NCI-H2171 (cell line): ENCODE measurements around the gene ZNF629.
"Not testable (repeated sequence)": the region's sequence is repeated elsewhere in the genome, so short reads cannot be mapped to it uniquely, and the experiment has no call there.

ENCODE experiments used
- DNase-seq: peaks from one replicate; lab custom pipeline; 2025; lab: John Stamatoyannopoulos, UW

Gene ZNF629

DNA sequence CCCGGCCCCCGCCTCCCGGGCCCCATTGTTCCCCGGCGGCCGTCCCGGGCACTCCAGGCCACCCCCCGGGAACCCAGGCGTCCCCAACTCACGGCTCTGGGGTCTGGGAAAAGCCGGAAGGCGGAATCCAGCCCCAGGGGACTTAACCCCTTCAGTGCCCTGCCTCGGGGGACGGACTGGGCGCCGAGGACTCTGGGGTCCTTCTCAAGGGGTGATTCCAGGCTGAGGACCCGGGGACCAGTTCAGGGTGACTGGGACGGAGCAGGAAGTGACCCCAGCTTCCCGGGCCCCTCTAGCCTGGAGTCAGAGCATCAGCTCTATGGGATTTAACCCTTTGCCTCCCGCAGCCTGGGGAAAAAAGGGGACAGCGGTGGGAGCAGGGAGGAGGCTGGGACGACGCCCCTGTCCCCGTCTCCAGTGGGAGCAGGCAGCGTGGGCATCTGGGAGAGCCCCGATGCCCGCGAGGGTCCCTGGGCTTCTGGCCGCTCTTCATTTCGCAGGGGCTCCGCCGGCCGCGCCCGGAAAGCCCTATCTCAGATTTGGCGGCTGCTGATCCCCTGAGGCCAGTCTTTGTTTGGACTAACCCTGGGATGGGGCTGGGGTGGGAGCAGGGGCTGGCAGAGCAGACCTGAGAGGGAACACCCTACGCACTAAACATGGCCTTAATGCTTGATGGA, at the start of gene ZNF629:
Gene ZNF629 (minus strand): TSS at position 270 of the 677 bp plus-strand sequence. CDS start 2,723 bp downstream, outside the sequence.
- peak; percentile 79 for DNase-seq

GRCh38 chr16:30834130-30834740, 47.2 kb upstream of the ZNF629 start:
- no peak for DNase-seq

DNA sequence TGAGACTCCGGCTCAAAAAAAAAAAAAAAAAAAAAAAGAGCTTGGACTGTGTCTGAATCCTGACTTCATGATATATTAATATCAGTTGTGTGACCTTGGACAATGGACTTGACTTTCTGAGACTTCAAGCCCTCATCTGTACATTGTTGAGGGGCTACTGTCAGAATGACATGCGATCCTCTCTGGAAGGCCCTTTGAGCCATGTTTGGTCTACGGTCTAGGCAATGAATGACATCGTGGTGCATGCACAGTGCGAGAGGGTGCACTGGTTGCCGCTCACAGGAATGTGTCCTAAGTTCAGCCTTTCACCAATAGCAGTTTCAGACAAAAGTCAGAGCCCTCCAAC, 43.0 kb upstream of the ZNF629 start:
- DNase-seq, result no peak

- DNase-seq, result no peak
These were observed 42.4 kb upstream of the ZNF629 start for GRCh38 chr16:30829130-30830071.

DNA sequence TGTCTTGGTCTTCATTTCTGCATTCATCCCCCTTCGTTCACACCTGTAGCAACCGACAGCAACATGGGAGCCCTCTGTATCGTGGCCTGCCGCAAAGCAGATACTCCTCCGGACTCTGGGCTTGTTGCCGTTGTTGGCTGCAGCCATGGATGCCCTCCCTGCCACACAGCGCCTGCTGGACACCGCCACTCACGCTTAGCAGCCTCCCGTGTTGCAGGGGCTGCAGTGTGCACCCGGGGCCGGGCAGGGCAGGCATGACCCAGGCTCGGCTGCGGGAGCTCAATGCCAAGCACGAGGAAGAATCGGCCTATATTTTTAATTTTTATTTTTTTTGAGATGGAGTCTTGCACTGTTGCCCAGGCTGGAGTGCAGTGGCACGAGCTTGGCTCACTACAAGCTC, 34.9 kb upstream of the ZNF629 start:
- no peak for DNase-seq

DNA sequence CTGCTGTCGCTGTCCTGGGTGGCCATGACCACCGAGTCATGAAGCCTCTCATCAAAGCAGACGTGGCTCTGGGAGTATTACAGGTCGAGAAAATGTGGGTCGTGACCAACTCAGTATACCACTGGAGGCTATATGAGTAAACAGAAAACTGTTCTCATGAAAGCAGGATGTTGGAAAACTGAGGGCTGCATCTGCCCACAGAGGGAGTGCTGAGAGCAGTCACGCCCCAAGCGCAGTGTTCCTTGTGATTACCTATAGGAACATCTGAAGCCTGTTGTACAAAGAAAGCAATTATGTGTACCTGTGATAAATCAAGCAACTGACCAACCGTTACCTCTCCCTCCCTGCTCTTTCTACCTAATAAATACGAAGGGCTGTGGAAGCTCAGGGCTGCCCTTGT, 34.4 kb upstream of the ZNF629 start:
- DNase-seq, result not testable (repeated sequence)

DNA sequence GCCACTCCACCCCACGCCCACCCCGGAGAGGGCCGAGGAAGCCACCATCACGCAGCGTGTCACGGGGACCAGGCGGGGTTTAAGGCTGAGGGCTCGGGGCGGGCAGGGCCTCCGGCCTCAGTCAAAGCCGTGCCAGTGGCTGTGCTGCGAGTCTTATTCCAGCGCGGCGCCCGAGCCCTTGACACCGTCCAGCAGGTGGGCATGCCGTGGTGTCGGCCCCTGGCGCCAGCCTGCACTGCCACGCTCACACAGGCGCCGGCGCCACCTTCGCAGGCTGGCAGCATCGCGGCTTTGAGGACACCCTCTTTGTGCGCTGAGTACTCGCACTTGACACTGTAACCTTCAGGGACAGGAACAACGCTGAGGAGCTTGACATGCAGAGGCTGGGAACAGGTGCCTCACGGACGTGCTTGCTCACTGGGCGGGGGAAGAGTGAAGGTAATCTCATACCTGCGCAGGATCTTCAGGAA, 34.0 kb upstream of the ZNF629 start:
- no peak for DNase-seq

- no peak for DNase-seq
These were observed 29.8 kb upstream of the ZNF629 start for GRCh38 chr16:30816769-30817168.

DNA sequence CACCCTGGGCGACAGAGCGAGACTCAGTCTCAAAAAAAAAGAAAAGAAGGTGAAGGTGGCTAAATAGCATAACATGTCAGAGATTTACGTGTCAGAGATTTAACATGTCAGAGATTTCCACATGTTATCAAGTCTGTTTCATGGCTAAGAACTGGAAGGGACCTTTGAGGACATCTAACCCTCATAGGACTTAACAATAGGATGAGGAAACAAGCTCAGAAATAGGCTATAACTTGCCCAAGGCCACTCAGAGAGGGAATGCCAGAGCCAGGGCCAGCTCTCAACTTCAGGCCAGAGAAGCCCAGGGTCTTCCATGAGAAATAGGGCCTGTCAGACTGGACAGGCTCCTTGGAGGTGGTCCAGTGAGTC, 26.8 kb upstream of the ZNF629 start:
- no peak for DNase-seq

DNA sequence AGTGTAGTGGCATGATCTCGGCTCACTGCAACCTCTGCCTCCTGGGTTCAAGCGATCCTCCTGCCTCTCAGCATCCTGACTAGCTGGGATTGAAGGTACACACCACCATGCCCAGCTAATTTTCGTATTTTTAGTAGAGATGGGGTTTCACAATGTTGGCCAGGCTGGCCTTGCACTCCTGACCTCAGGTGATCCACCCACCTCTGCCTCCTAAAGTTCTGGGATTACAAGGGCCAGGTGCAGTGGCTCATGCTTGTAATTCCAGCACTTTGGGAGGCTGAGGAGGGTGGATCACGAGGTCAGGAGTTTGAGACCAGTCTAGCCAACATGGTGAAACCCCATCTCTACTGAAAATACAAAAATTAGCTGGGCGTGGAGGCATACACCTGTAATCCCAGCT, 22.7 kb upstream of the ZNF629 start:
- DNase-seq, result not testable (repeated sequence)

DNA sequence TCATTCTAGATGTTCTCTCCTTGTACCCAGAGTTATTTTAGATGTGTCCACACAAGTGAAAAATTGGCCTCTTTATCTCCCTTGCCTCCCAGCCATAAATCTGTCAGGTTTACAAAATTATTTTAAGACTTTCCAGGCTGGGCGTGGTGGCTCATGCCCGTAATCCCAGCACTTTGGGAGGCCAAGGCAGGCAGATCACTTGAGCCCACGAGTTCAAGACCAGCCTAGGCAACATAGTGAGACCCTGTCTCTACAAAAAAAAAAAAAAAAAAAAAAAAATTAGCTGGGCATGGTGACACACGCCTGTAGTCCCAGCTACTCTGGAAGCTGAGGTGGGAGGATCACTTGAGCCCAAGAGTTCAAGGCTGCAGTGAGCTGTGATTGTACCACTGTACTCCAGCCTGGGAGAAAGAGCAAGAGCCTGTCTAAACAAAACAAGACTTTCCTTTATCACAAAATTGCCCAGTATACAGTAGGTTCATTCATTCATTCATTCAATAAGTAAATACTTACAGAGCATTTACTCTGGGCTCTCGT, 22.0 kb upstream of the ZNF629 start:
- DNase-seq, result not testable (repeated sequence)

DNA sequence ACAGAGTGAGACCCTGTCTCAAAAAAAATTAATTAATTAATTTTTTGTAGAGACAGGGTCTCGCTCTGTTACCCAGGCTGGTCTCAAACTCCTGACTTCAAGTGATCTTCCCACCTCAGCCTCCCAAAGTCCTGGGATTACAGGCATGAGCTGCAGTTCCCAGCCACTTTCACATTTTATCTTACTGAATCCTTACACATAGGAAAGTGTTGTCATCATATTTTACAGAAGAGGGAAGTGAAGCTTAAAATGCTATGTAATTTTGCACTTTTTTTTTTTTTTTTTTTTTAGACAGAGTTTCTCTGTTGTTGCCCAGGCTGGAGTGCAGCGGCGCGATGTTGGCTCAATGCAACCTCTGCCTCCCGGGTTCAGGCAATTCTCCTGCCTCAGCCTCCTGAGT, 21.1 kb upstream of the ZNF629 start:
- DNase-seq, result no peak

- DNase-seq, result peak; percentile 73
These were observed 18.6 kb upstream of the ZNF629 start for GRCh38 chr16:30805370-30806169.

DNA sequence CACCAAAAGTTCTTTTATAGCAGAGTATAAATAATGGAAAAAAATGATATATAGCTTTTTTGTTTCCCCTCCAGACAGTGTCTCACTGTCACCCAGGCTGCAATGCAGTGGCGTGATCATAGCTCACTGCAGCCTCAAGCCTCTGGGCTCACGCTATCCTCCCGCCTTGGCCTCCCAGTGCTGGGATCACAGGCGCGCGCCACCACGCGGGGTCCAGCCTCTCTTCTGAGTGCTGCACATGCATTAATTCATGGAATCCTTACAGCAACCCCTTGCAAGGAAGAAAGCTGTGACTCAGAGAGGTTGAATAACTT, 18.0 kb upstream of the ZNF629 start:
- DNase-seq, result no peak

DNA sequence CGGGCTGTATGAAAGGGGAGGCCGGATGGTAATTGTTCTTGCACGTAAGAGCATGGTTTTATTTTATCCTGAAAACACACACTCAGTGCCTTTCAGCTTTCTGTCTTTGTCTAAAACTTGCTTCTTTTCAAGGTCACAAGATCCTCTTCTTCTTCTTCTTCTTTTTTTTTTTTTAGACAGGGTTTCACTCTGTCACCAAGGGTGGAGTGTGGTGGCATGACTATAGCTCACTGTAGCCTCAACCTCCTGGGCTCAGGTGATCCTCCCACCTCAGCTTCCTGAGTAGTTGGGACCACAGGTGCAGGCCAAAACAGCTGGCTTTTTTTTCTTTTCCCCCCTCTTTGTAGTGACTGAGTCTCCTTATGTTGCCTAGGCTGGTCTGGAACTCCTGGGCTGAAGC, 15.9 kb upstream of the ZNF629 start:
- DNase-seq, result no peak

GRCh38 chr16:30797670-30798309, 10.8 kb upstream of the ZNF629 start:
- no peak for DNase-seq

DNA sequence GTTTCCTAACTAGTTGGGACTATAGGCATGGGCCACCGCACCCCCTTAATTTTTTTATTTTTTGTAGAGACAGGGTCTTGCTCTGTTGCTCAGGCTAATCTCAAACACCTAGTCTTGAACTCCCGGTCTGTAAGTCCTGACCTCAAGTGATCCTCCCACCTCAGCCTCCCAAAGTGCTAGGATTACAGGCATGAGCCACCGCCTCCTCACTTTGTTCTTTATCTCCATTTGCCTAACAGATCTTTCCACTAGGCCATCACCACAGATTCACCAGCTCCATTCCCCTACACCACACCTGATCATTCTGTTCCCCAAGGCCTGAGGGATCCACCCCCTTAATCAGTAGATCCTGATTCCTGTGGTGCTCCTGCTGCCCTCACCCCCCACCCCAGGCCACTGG, 7.6 kb upstream of the ZNF629 start:
- DNase-seq, result no peak

DNA sequence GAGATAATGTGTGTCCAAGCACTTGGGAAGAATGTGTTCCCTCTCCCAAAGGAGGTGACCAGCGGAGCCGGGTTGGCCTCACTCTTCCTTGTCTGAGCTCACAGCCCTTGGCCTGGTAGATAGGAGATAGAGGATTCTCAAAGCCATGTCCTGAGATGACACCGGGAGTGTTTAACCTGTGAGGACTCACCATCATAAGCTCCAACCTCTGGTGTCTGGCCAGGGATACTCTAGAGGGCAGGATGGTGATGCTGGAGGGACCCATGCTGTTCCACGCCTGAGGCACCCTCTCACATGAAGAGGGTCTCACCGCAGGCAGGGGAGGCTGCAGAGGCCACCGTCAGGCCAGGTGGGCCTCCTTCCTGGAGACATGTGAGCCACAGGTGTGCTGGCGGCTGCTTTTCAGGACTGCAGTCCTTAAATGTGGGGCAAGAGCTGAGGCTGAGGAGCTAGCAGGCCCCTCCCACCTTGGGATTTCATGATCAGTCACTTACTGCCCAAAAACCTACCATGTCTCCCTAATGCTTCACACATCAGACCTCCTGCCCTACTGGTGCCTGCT, 6.6 kb upstream of the ZNF629 start:
- no peak for DNase-seq

DNA sequence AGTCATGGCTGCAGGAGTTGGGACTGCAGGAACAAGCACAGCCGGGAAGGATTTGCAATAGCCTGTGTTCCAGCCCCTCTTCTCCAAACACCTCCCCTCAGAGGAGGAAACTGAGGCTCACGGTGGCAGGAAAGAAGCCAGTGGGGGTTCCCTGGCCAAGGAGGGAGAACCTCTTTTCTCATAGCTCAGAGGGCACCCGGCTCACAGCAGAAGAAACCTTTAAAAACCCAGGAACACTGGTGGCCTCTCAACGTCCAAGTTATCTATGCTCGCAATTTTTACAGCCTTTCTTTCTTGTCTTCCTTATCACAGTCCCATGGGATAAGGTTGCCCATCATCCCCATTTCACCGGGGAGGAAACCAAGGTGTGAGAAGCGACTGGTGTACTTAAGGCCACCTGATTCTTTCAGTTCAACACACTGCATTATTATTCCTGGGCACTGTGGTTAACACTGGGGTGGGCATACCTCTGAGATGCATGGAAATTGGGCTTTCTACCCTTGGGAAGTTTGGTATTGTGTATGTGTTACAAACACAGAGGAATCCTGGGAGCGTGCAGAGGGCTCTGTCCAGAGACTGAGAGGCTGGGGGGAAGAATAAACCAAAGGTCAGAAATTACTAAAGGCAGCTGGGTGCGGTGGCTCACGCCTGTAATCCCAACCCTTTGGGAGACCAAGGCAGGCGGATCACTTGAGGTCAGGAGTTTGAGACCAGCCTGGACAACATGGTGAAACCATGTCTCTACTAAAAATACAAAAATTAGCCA, 791 bp upstream of the ZNF629 start:
- DNase-seq, result no peak
